K562 (cell line): Measurements from ENCODE around the gene C2orf81. TPM values are rescaled to one million over a fixed set of nuclear protein-coding genes. Genes with fewer than 3 reads are reported as not detected.

Experiments
- BACH1 ChIP-seq: fragments of 200-800 bp; sonication (Bioruptor generic); IDR thresholded peaks from 2 replicates; pipeline ENCODE4 v1.6.1; 2016; ENCODE audit warnings: missing genetic modification characterization, missing compliant biosample characterization
- BCOR ChIP-seq: fragments of 450-650 bp; IDR thresholded peaks from 2 replicates; pipeline ENCODE4 v1.6.1; 2016
- CHD2 ChIP-seq: IDR thresholded peaks from 2 replicates; pipeline ENCODE4 v1.6.1; 2011; ENCODE audit warnings: low read depth, low read length
- FOXK2 ChIP-seq, 2 experiments: fragments of 450-650 bp; IDR thresholded peaks in 1 of 2; conservative IDR thresholded peaks in 1 of 2; 2 replicates each; pipeline ENCODE4 v1.6.1; 2016; ENCODE audit warnings: low read depth in 2 of 2, mild to moderate bottlenecking in 1 of 2
- FUS ChIP-seq: fragments of 200-400 bp; formaldehyde crosslinking; optimal IDR thresholded peaks from 2 replicates; pipeline ENCODE3; 2017; ENCODE audit warnings: low read depth, low read length
- HDAC2 ChIP-seq: fragments of 450-650 bp; IDR thresholded peaks from 2 replicates; pipeline ENCODE4 v1.6.1; 2016; ENCODE audit warnings: mild to moderate bottlenecking
- ILF3 ChIP-seq: fragments of 450-650 bp; IDR thresholded peaks from 2 replicates; pipeline ENCODE4 v1.6.1; 2018; ENCODE audit warnings: antibody characterized with exemption, mild to moderate bottlenecking, moderate library complexity, borderline replicate concordance
- KDM4B ChIP-seq, 2 experiments: fragments of 450-650 bp in 1 of 2; sonication (generic) in 1 of 2; IDR thresholded peaks; 2 replicates each; pipeline ENCODE4 v1.6.1; 2016 to 2017; ENCODE audit warnings: borderline replicate concordance in 2 of 2, antibody characterized with exemption in 1 of 2, low read depth in 1 of 2, mild to moderate bottlenecking in 1 of 2
- KDM5B ChIP-seq: fragments of 200-600 bp; sonication (generic); IDR thresholded peaks from 2 replicates; pipeline ENCODE4 v1.6.1; 2012; ENCODE audit warnings: low read depth, mild to moderate bottlenecking, moderate library complexity, low read length, control low read depth, inconsistent platforms; ENCODE audit not compliant: insufficient replicate concordance
- L3MBTL2 ChIP-seq: fragments of 450-650 bp; IDR thresholded peaks from 2 replicates; pipeline ENCODE4 v1.6.1; 2016; ENCODE audit warnings: mild to moderate bottlenecking, moderate library complexity
- MBD2 ChIP-seq: sonication (generic); IDR thresholded peaks from 2 replicates; pipeline ENCODE4 v1.6.1; 2016; ENCODE audit warnings: low read depth, borderline replicate concordance
- MYC ChIP-seq, 2 experiments: fragments of 250-450 bp in 1 of 2; sonication (Bioruptor Pico) in 1 of 2; IDR thresholded peaks; 2 replicates each; pipeline versions ENCODE4 v1.5.1 to v1.6.1; 2012 to 2021; ENCODE audit warnings: low read depth in 2 of 2, borderline replicate concordance in 1 of 2, improper control_type of control experiment in 1 of 2, low read length in 1 of 2, mild to moderate bottlenecking in 1 of 2, moderate library complexity in 1 of 2
- NFRKB ChIP-seq: fragments of 450-650 bp; IDR thresholded peaks from 2 replicates; pipeline ENCODE4 v1.6.1; 2016; ENCODE audit warnings: low read depth
- NFYB ChIP-seq: IDR thresholded peaks from 2 replicates; pipeline ENCODE4 v1.6.1; 2011; ENCODE audit warnings: mild to moderate bottlenecking, moderate library complexity; ENCODE audit not compliant: insufficient read length; ENCODE audit errors: extremely low read depth
- PKNOX1 ChIP-seq: fragments of 450-650 bp; IDR thresholded peaks from 2 replicates; pipeline ENCODE4 v1.6.1; 2016
- POLR2A ChIP-seq: fragments of 450-650 bp; conservative IDR thresholded peaks from 2 replicates; pipeline ENCODE4 v1.6.1; 2016
- POLR2H ChIP-seq: IDR thresholded peaks from 2 replicates; pipeline ENCODE4 v1.6.1; 2016; ENCODE audit warnings: missing genetic modification characterization, low read depth, mild to moderate bottlenecking, control low read depth, missing compliant biosample characterization, moderate library complexity
- RBM25 ChIP-seq: fragments of 200-400 bp; formaldehyde crosslinking; IDR thresholded peaks from 2 replicates; pipeline ENCODE4 v1.6.1; 2018; ENCODE audit warnings: low read length, low read depth, moderate library complexity; ENCODE audit not compliant: severe bottlenecking
- SLC30A9 ChIP-seq: fragments of 250-450 bp; sonication (Bioruptor Pico); IDR thresholded peaks from 2 replicates; pipeline ENCODE4 v1.8.0; 2022; ENCODE audit warnings: mild to moderate bottlenecking, moderate library complexity
- STAT6 ChIP-seq: sonication (generic); formaldehyde crosslinking; IDR thresholded peaks from 2 replicates; pipeline ENCODE4 v1.8.1; 2023; ENCODE audit warnings: mild to moderate bottlenecking, missing genetic modification reagents
- ZBTB12 ChIP-seq: fragments of 250-450 bp; sonication (Bioruptor Pico); IDR thresholded peaks from 2 replicates; pipeline ENCODE4 v1.4.0; 2020
- ZSCAN32 ChIP-seq: fragments of 450-650 bp; formaldehyde crosslinking; IDR thresholded peaks from 2 replicates; pipeline ENCODE4 v1.4.0; 2020; ENCODE audit warnings: mild to moderate bottlenecking, moderate library complexity
- polyA plus RNA-seq, 8 experiments: library from polyadenylated mRNA; depleted of rRNA in 4 of 8; stranded (reverse) in 5 of 8; unstranded in 3 of 8; fragments of >200 nt; fragmentation: Nextera tagmentation in 2 of 8; fragmentation: Illumina TruSeq in 1 of 8; extraction: Ambion mirVana in 2 of 8; extraction: Trizol in 1 of 8; gene quantifications; 2 replicates each; pipeline versions ENCODE4 v1.2.1 to v1.2.3, GENCODE V29; 2011 to 2014; ENCODE audit warnings: inconsistent platforms in 1 of 8, missing spikeins in 1 of 8
- total RNA-seq, 7 experiments: library from RNA; depleted of rRNA in 6 of 7; stranded (reverse); fragments of >200 nt in 6 of 7; fragmentation: Illumina TruSeq in 2 of 7; extraction: Trizol in 2 of 7; gene quantifications; 2 replicates each; pipeline versions ENCODE4 v1.2.1 to v1.2.3, GENCODE V29; 2011 to 2021; ENCODE audit warnings: low replicate concordance in 1 of 7

The C2orf81 gene
- total and polyA plus RNA-seq, 9 of the 15 experiments (the other 6 are each of a cell fraction or from before 2014, with no cell fraction given) = 0.06 TPM; not detected in 8

GRCh38 chr2:74458132-74458937 lies 36.9 kb upstream of the C2orf81 start, which contains the start of gene WBP1 (continued):
- no peak for TF ChIP-seq STAT6
- no peak for TF ChIP-seq BCOR
- no peak for TF ChIP-seq FUS
- 0 out of 2 replicates have a peak, but pooled peaks have one; percentile 14 for TF ChIP-seq HDAC2
- peak; percentile 42 for TF ChIP-seq KDM5B
- peak; percentile 94 for TF ChIP-seq MBD2
- peak; percentile 72 for TF ChIP-seq NFYB
- TF ChIP-seq MYC (IDR thresholded peaks at IDR 0.05; ENCODE audit: low read depth, low read length) = peak; percentile 38; the same call in 1 of the 2 replicates
- TF ChIP-seq MYC (CRISPR knock-in tag; IDR thresholded peaks at IDR 0.05; ENCODE audit: borderline replicate concordance, low read depth) = no peak
- TF ChIP-seq FOXK2 (conservative IDR thresholded peaks at IDR 0.05 in 1 of 2, IDR thresholded peaks at IDR 0.05 in 1 of 2; ENCODE audit: low read depth in 2 of 2) = peak; percentile 77 to 86; a peak in 3 of 4 replicates
- TF ChIP-seq POLR2A = peak; percentile 66
- TF ChIP-seq ZSCAN32 (CRISPR knock-in tag) = no peak
- TF ChIP-seq BACH1 (tag) = peak; percentile 35; the same call in 1 of the 2 replicates
- peak; percentile 54 for TF ChIP-seq ZBTB12 (CRISPR knock-in tag)
- TF ChIP-seq L3MBTL2 = peak; percentile 55; the same call in 1 of the 2 replicates
- TF ChIP-seq NFRKB = 0 out of 2 replicates have a peak, but pooled peaks have one; percentile 22
- 0 out of 2 replicates have a peak, but pooled peaks have one; percentile 22 for TF ChIP-seq POLR2H (tag)
- TF ChIP-seq KDM4B (IDR thresholded peaks at IDR 0.05; ENCODE audit: borderline replicate concordance in 2 of 2, low read depth in 1 of 2) = no peak
- TF ChIP-seq ILF3 = no peak
- peak; percentile 82 for TF ChIP-seq CHD2
- TF ChIP-seq SLC30A9 (CRISPR knock-in tag) = no peak
- peak; percentile 100 for TF ChIP-seq PKNOX1
- TF ChIP-seq RBM25 = peak; percentile 85
